Mucosa of rectum (tissue), 2 donors: ENCODE data around the gene ASZ1.
"Not testable (repeated sequence)": the region's sequence is repeated elsewhere in the genome, so short reads cannot be mapped to it uniquely, and the experiment has no call there.

Experiments
- H3K27ac ChIP-seq, 2 donors: one replicate each; pipeline ENCODE4 v1.7.0; 2013; ENCODE audit warnings: inconsistent platforms in 2 of 2, low read depth in 2 of 2, low read length in 2 of 2
- H3K27me3 ChIP-seq, 2 donors: one replicate each; pipeline ENCODE4 v1.7.0; 2013; ENCODE audit warnings: low read length in 2 of 2; ENCODE audit not compliant: control insufficient read depth in 2 of 2, insufficient read depth in 2 of 2
- H3K36me3 ChIP-seq, 2 donors: one replicate each; pipeline ENCODE4 v1.7.0; 2013; ENCODE audit warnings: low read length in 2 of 2; ENCODE audit not compliant: control insufficient read depth in 2 of 2, insufficient read depth in 2 of 2
- H3K4me1 ChIP-seq, 2 donors: one replicate each; pipeline ENCODE4 v1.7.0; 2013; ENCODE audit warnings: low read length in 2 of 2, mild to moderate bottlenecking in 1 of 2; ENCODE audit not compliant: control insufficient read depth in 2 of 2, insufficient read depth in 2 of 2
- H3K4me3 ChIP-seq, 2 donors: one replicate each; pipeline ENCODE4 v1.7.0; 2013; ENCODE audit warnings: low read length in 2 of 2
- H3K9ac ChIP-seq, 2 donors: one replicate each; pipeline ENCODE4 v1.7.0; 2013; ENCODE audit warnings: low read length in 2 of 2, low read depth in 1 of 2, mild to moderate bottlenecking in 1 of 2
- H3K9me3 ChIP-seq, 2 donors: one replicate each; pipeline ENCODE4 v1.7.0; 2013; ENCODE audit warnings: low read length in 2 of 2; ENCODE audit not compliant: control insufficient read depth in 2 of 2
- donor health status: healthy.
- donor health status: Normal muscosa, but diverticular disease.

Gene ASZ1

GRCh38 chr7:117445206-117445605 is 17.9 kb upstream of the ASZ1 start:
- Histone ChIP-seq H3K36me3 (no peaks in the 10 kb centered on the region), H3K9ac (no peak overlapping the region), H3K4me3 (no peak overlapping the region), H3K27ac (no peak overlapping the region), H3K4me1 (no peaks in the 10 kb centered on the region), H3K27me3 (no peaks in the 10 kb centered on the region), H3K9me3 (no peaks in the 10 kb centered on the region)

- Histone ChIP-seq H3K4me1 (no peaks in the 10 kb centered on the region), H3K9me3 (no peaks in the 10 kb centered on the region), H3K27ac (no peak overlapping the region), H3K36me3 (no peaks in the 10 kb centered on the region), H3K4me3 (no peak overlapping the region), H3K27me3 (no peaks in the 10 kb centered on the region), H3K9ac (no peak overlapping the region)
Measured at GRCh38 chr7:117444646-117445045, 17.4 kb upstream of the ASZ1 start.

GRCh38 chr7:117435475-117436043 is 8.3 kb upstream of the ASZ1 start:
- Histone ChIP-seq H3K27ac (no peak overlapping the region), H3K27me3 (no peaks in the 10 kb centered on the region), H3K36me3 (no peaks in the 10 kb centered on the region)

GRCh38 chr7:117424090-117424829 is 3.0 kb downstream of the ASZ1 start:
- H3K4me1 ChIP-seq, result no peaks in the 10 kb centered on the region
- H3K27me3 ChIP-seq, result no peaks in the 10 kb centered on the region
- no peaks in the 10 kb centered on the region for H3K9me3 ChIP-seq
- H3K9ac ChIP-seq, result no peak overlapping the region
- H3K36me3 ChIP-seq, result no peaks in the 10 kb centered on the region
- no peak overlapping the region for H3K4me3 ChIP-seq
- no peak overlapping the region for H3K27ac ChIP-seq

More at GRCh38 chr7:117435475-117436043, 8.3 kb upstream of the ASZ1 start:
- Histone ChIP-seq H3K9ac (no peak overlapping the region), H3K9me3 (no peaks in the 10 kb centered on the region), H3K4me1 (no peaks in the 10 kb centered on the region), H3K4me3 (no peak overlapping the region)

- H3K4me1 ChIP-seq, H3K27me3 ChIP-seq, H3K36me3 ChIP-seq, H3K4me3 ChIP-seq, H3K27ac ChIP-seq, H3K9ac ChIP-seq, H3K9me3 ChIP-seq: not testable (repeated sequence)
Measured at GRCh38 chr7:117414591-117414990, 12.7 kb downstream of the ASZ1 start.

- Histone ChIP-seq H3K27me3 (no peaks in the 10 kb centered on the region), H3K27ac (no peak overlapping the region), H3K4me3 (no peak overlapping the region), H3K4me1 (no peaks in the 10 kb centered on the region), H3K9ac (no peak overlapping the region), H3K36me3 (no peaks in the 10 kb centered on the region), H3K9me3 (no peaks in the 10 kb centered on the region)
Measured at GRCh38 chr7:117412946-117413559, 14.2 kb downstream of the ASZ1 start.

GRCh38 chr7:117412390-117412789 is 14.9 kb downstream of the ASZ1 start:
- no peak overlapping the region for H3K9ac ChIP-seq
- H3K36me3 ChIP-seq, result no peaks in the 10 kb centered on the region
- no peaks in the 10 kb centered on the region for H3K4me1 ChIP-seq
- H3K4me3 ChIP-seq, result no peak overlapping the region
- no peaks in the 10 kb centered on the region for H3K9me3 ChIP-seq
- no peak overlapping the region for H3K27ac ChIP-seq
- no peaks in the 10 kb centered on the region for H3K27me3 ChIP-seq

- no peaks in the 10 kb centered on the region for H3K36me3 ChIP-seq
- H3K9me3 ChIP-seq, result no peaks in the 10 kb centered on the region
- H3K4me1 ChIP-seq, result no peaks in the 10 kb centered on the region
- H3K4me3 ChIP-seq, result no peak overlapping the region
- no peak overlapping the region for H3K9ac ChIP-seq
- no peaks in the 10 kb centered on the region for H3K27me3 ChIP-seq
- no peak overlapping the region for H3K27ac ChIP-seq
Measured at GRCh38 chr7:117411539-117411938, 15.8 kb downstream of the ASZ1 start.

- no peaks in the 10 kb centered on the region for H3K27me3 ChIP-seq
- H3K36me3 ChIP-seq, result no peaks in the 10 kb centered on the region
- no peak overlapping the region for H3K27ac ChIP-seq
Measured at GRCh38 chr7:117408831-117409230, 18.5 kb downstream of the ASZ1 start.

GRCh38 chr7:117405519-117405918 is 21.8 kb downstream of the ASZ1 start:
- Histone ChIP-seq H3K27me3 (no peaks in the 10 kb centered on the region), H3K9ac (no peak overlapping the region), H3K4me3 (no peak overlapping the region), H3K36me3 (no peaks in the 10 kb centered on the region), H3K27ac (no peak overlapping the region), H3K9me3 (no peaks in the 10 kb centered on the region), H3K4me1 (no peaks in the 10 kb centered on the region)

More at GRCh38 chr7:117408831-117409230, 18.5 kb downstream of the ASZ1 start:
- H3K4me1 ChIP-seq, result no peaks in the 10 kb centered on the region
- H3K9ac ChIP-seq, result no peak overlapping the region
- no peaks in the 10 kb centered on the region for H3K9me3 ChIP-seq
- H3K4me3 ChIP-seq, result no peak overlapping the region
